ENCODE results near the gene SAMD3. TPM values are rescaled to one million over a fixed set of nuclear protein-coding genes. Genes with fewer than 3 reads are reported as not detected.

Gene SAMD3
- total and polyA plus RNA-seq, 2 of the 4 experiments (the other 2 are of a cell fraction): 3.0 to 3.9 TPM

GRCh38 chr6:130162421-130162820, 60.3 kb downstream of the SAMD3 start:
- ChIA-PET POLR2A (ENCODE audit: unreplicated experiment) (no interaction called here), CTCF (interaction anchor here (1.0 kb wide), 1 partner anchor 25 kb away, joined by 3 read pairs; no protein-coding TSS in a partner anchor)
- H3K4ac ChIP-seq (ENCODE audit: low read depth, low read length): no peak overlapping the region
- H3K79me1 ChIP-seq (ENCODE audit: low read depth in 1 of 2, low read length in 2 of 2): no peaks in the 10 kb centered on the region
- H3K4me1 ChIP-seq (ENCODE audit: control insufficient read depth, insufficient read depth, low read length): 0 out of 2 replicates have a peak, but pooled peaks cover 1% of the 10 kb centered on the region
- peaks cover 8% of the 10 kb centered on the region for H3K9me3 ChIP-seq (ENCODE audit: control insufficient read depth, insufficient read depth, low read length)
- H4K5ac ChIP-seq (ENCODE audit: low read depth, low read length): no peak overlapping the region
- H4K91ac ChIP-seq (ENCODE audit: insufficient read depth, low read depth, low read length): no peak overlapping the region
- H3K9ac ChIP-seq (ENCODE audit: low read depth, low read length): no peak overlapping the region
- WGBS, 2 experiments (ENCODE audit: extremely low coverage in 2 of 2, insufficient read length in 1 of 2): no CpG with 5 or more reads among the region's 2 CpGs
- H4K20me1 ChIP-seq (ENCODE audit: insufficient read depth, low read length): no peaks in the 10 kb centered on the region
- no peak overlapping the region for H3K56ac ChIP-seq (ENCODE audit: extremely low read depth, insufficient read depth, low read length)
- H3K27ac ChIP-seq (ENCODE audit: insufficient read depth, low read length): no peak overlapping the region
- no peak overlapping the region for H2BK15ac ChIP-seq (ENCODE audit: low read depth, low read length)
- intact Hi-C loops (cut with micrococcal nuclease): no loop called here
- no peaks in the 10 kb centered on the region for H3K27me3 ChIP-seq (ENCODE audit: control insufficient read depth, insufficient read depth, low read length)
- peak; percentile 55 for DNase-seq
- no peak overlapping the region for H4K8ac ChIP-seq (ENCODE audit: low read depth in 2 of 2, low read length in 2 of 2)
- peak overlapping the region; percentile 10; the same call in 1 of the 2 replicates for H3K4me2 ChIP-seq (ENCODE audit: low read depth, low read length)
- no peak overlapping the region; the same call in 1 of the 2 replicates for H3K18ac ChIP-seq (ENCODE audit: low read depth, low read length)
- no peak overlapping the region for H3K4me3 ChIP-seq (ENCODE audit: insufficient read depth, low read depth, low read length)
- no peak overlapping the region for H2BK20ac ChIP-seq (ENCODE audit: low read depth, low read length)
- no peaks in the 10 kb centered on the region for H3K9me1 ChIP-seq (ENCODE audit: insufficient read depth, low read length)
- dilution Hi-C loops (cut with HindIII; ENCODE audit: low sequenced_read_pairs, unreplicated experiment): no loop called here
- no peak overlapping the region for H2AK5ac ChIP-seq (ENCODE audit: low read depth, low read length)
- H3K14ac ChIP-seq (replicated peaks; ENCODE audit: low read depth, low read length): no peak overlapping the region
- no peak overlapping the region for H2AFZ ChIP-seq (replicated peaks; ENCODE audit: low read length, poor library complexity)
- H3K23ac ChIP-seq (ENCODE audit: low read depth, low read length): no peak overlapping the region
- peak; percentile 32; the same call in 1 of the 2 replicates for ATAC-seq (ENCODE audit: low read depth)
- BruUV-seq (replicated peaks): no TSS peak
- TF ChIP-seq MXI1 (IDR thresholded peaks at IDR 0.05; ENCODE audit: borderline replicate concordance, low read depth, low read length) (no peak), SMC3 (IDR thresholded peaks at IDR 0.05; ENCODE audit: low read depth, low read length) (no peak), FOS (IDR thresholded peaks at IDR 0.05; ENCODE audit: low read depth, low read length) (no peak), NFE2L2 (IDR thresholded peaks at IDR 0.05; ENCODE audit: low read depth, low read length) (no peak), USF2 (IDR thresholded peaks at IDR 0.05; ENCODE audit: low read depth, low read length) (no peak), ELK1 (IDR thresholded peaks at IDR 0.05; ENCODE audit: borderline replicate concordance, low read depth, low read length) (no peak), BHLHE40 (IDR thresholded peaks at IDR 0.05; ENCODE audit: low read depth, low read length) (no peak), RAD21 (IDR thresholded peaks at IDR 0.05; ENCODE audit: low read length) (no peak), MAFK (IDR thresholded peaks at IDR 0.05; ENCODE audit: low read depth, low read length) (no peak), RCOR1 (IDR thresholded peaks at IDR 0.05; ENCODE audit: insufficient replicate concordance, low read length) (no peak)
- H3K36me3 ChIP-seq (ENCODE audit: control insufficient read depth, insufficient read depth, low read length): no peaks in the 10 kb centered on the region
- H2AK9ac ChIP-seq (replicated peaks; ENCODE audit: low read depth, low read length, poor library complexity): no peak overlapping the region
- H2BK5ac ChIP-seq (ENCODE audit: low read depth, low read length, poor library complexity, severe bottlenecking): no peak overlapping the region
- no peak overlapping the region for H2BK120ac ChIP-seq (ENCODE audit: low read depth, low read length)
- in situ Hi-C loops (cut with MboI; ENCODE audit: low sequenced_read_pairs): no loop called here
